GM23338 (cell line): ENCODE results near the gene MYLK4. TPM values are rescaled to one million over a fixed set of nuclear protein-coding genes. Genes with fewer than 3 reads are reported as not detected.

Experiments
- ATAC-seq: fragments of 200-7000 bp; cut with Tn5 transposase; 3 replicates; pipeline ENCODE4 v1.9.1; 2020
- DNase-seq: peaks from one replicate; pipeline ENCODE4 v3.0.0-alpha.2; 2015; ENCODE audit warnings: low spot score
- H2AFZ ChIP-seq: fragments of 200-600 bp; sonication (generic); 2 replicates; pipeline ENCODE4 v1.8.0; 2016; ENCODE audit warnings: antibody characterized with exemption, mild to moderate bottlenecking, moderate library complexity
- H3F3A ChIP-seq: fragments of 200-600 bp; sonication (generic); replicated peaks from 2 replicates; pipeline ENCODE4 v1.8.0; 2017; ENCODE audit warnings: antibody characterized with exemption, mixed run types, low read depth
- H3K27ac ChIP-seq: fragments of 200-600 bp; sonication (generic); 2 replicates; pipeline ENCODE4 v1.6.1; 2016; ENCODE audit warnings: low read depth
- H3K27me3 ChIP-seq: fragments of 200-600 bp; sonication (generic); 2 replicates; pipeline ENCODE4 v1.8.0; 2016; ENCODE audit warnings: mild to moderate bottlenecking, mixed run types, moderate library complexity; ENCODE audit not compliant: insufficient read depth
- H3K36me3 ChIP-seq: fragments of 200-600 bp; sonication (generic); 2 replicates; pipeline ENCODE4 v1.8.0; 2016; ENCODE audit warnings: mild to moderate bottlenecking; ENCODE audit not compliant: insufficient read depth
- H3K4me1 ChIP-seq: fragments of 200-600 bp; sonication (generic); 2 replicates; pipeline ENCODE4 v1.8.0; 2016; ENCODE audit warnings: mild to moderate bottlenecking, moderate library complexity; ENCODE audit not compliant: insufficient read depth
- H3K4me2 ChIP-seq: fragments of 200-600 bp; sonication (generic); 2 replicates; pipeline ENCODE4 v1.7.1; 2017; ENCODE audit warnings: mixed run types
- H3K4me3 ChIP-seq: fragments of 200-600 bp; sonication (generic); 2 replicates; pipeline ENCODE4 v1.6.1; 2016; ENCODE audit warnings: mixed run types
- H3K79me2 ChIP-seq: fragments of 200-600 bp; sonication (generic); replicated peaks from 2 replicates; pipeline ENCODE4 v1.8.0; 2017; ENCODE audit warnings: mild to moderate bottlenecking; ENCODE audit not compliant: insufficient read depth
- H3K9me2 ChIP-seq: fragments of 200-600 bp; sonication (generic); 2 replicates; pipeline ENCODE4 v1.8.0; 2017; ENCODE audit not compliant: insufficient read depth
- H4K20me1 ChIP-seq: fragments of 200-600 bp; sonication (generic); replicated peaks from 2 replicates; pipeline ENCODE4 v1.8.0; 2017; ENCODE audit warnings: mild to moderate bottlenecking; ENCODE audit not compliant: insufficient read depth
- H3K27ac Mint-ChIP-seq: 2 replicates; pipeline ENCODE4 v1.8.0; 2020; ENCODE audit warnings: inconsistent platforms, mild to moderate bottlenecking, moderate library complexity, mixed read lengths
- H3K27me3 Mint-ChIP-seq: 3 replicates; pipeline ENCODE4 v1.8.0; 2022; ENCODE audit warnings: low read depth, mild to moderate bottlenecking, moderate library complexity, mixed read lengths, inconsistent platforms; ENCODE audit not compliant: insufficient read depth, poor library complexity
- H3K36me3 Mint-ChIP-seq: 3 replicates; pipeline ENCODE4 v1.8.0; 2021; ENCODE audit warnings: low read depth, mild to moderate bottlenecking, inconsistent platforms, moderate library complexity, mixed read lengths
- H3K4me1 Mint-ChIP-seq: 3 replicates; pipeline ENCODE4 v1.8.0; 2020; ENCODE audit warnings: mild to moderate bottlenecking, inconsistent platforms, mixed read lengths
- H3K4me3 Mint-ChIP-seq: 3 replicates; pipeline ENCODE4 v1.8.0; 2021; ENCODE audit warnings: moderate library complexity, mild to moderate bottlenecking, inconsistent platforms, mixed read lengths
- H3K9me3 Mint-ChIP-seq: 3 replicates; pipeline ENCODE4 v1.8.0; 2020; ENCODE audit warnings: moderate library complexity, mild to moderate bottlenecking, inconsistent platforms, mixed read lengths
- CREB1 ChIP-seq: fragments of 250-450 bp; sonication (Bioruptor Pico); IDR thresholded peaks from 2 replicates; pipeline ENCODE4 v1.5.0; 2020; ENCODE audit warnings: low read depth, mild to moderate bottlenecking, moderate library complexity
- NANOG ChIP-seq: IDR thresholded peaks from 2 replicates; pipeline ENCODE4 v1.6.1; 2016; ENCODE audit warnings: antibody characterized with exemption, borderline replicate concordance
- POLR2AphosphoS5 ChIP-seq: IDR thresholded peaks from 2 replicates; pipeline ENCODE4 v1.6.1; 2016; ENCODE audit warnings: antibody characterized with exemption, low read depth
- ZNF114 ChIP-seq: fragments of 250-450 bp; sonication (Bioruptor Pico); IDR thresholded peaks from 2 replicates; pipeline ENCODE4 v1.5.0; 2020; ENCODE audit warnings: mild to moderate bottlenecking, moderate library complexity
- ZNF331 ChIP-seq: fragments of 250-450 bp; sonication (Bioruptor Pico); IDR thresholded peaks from 2 replicates; pipeline ENCODE4 v1.5.0; 2020; ENCODE audit warnings: low read depth, mild to moderate bottlenecking, moderate library complexity
- polyA plus RNA-seq: library from polyadenylated mRNA; unstranded; fragments of >200 nt; fragmentation: Nextera tagmentation; extraction: Ambion mirVana; gene quantifications from 2 replicates; pipeline ENCODE4 v1.2.1, GENCODE V29; 2016
- total RNA-seq: library from RNA; depleted of rRNA; stranded (reverse); fragments of >200 nt; shearing (Covaris generic); gene quantifications from 2 replicates; pipeline ENCODE4 v1.2.3, GENCODE V29; 2014
- TF ChIP-seq, protein P1 (sequence below): fragments of 250-450 bp; sonication (Bioruptor Pico); IDR thresholded peaks from 2 replicates; pipeline ENCODE4 v1.5.0; 2020; ENCODE audit warnings: mild to moderate bottlenecking, moderate library complexity
- TF ChIP-seq, protein P2 (sequence below), 2 experiments: fragments of 200-600 bp in 1 of 2; sonication (generic) in 1 of 2; conservative IDR thresholded peaks; 2 replicates each; pipeline versions ENCODE4 v1.5.1 to v1.6.1; 2016 to 2017; ENCODE audit warnings: antibody characterized with exemption in 2 of 2, low read depth in 2 of 2, mild to moderate bottlenecking in 2 of 2, moderate library complexity in 1 of 2
- TF ChIP-seq, protein P3 (sequence below): IDR thresholded peaks from 2 replicates; pipeline ENCODE4 v1.6.1; 2016; ENCODE audit warnings: antibody characterized with exemption

Gene MYLK4
- total and polyA plus RNA-seq, 2 experiments from 2014 or later = 0.03 to 0.17 TPM

GRCh38 chr6:2622671-2623070 lies 128.1 kb downstream of the MYLK4 start:
- no peaks in the 10 kb centered on the region for H3F3A ChIP-seq
- no peaks in the 10 kb centered on the region for H4K20me1 ChIP-seq
- no peak overlapping the region for H2AFZ ChIP-seq
- H3K36me3 ChIP-seq = no peaks in the 10 kb centered on the region
- H3K36me3 Mint-ChIP-seq = no peaks in the 10 kb centered on the region
- no peaks in the 10 kb centered on the region for H3K9me3 Mint-ChIP-seq
- H3K4me1 ChIP-seq = no peaks in the 10 kb centered on the region; the same call in 1 of the 2 replicates
- TF ChIP-seq, protein P1, sequence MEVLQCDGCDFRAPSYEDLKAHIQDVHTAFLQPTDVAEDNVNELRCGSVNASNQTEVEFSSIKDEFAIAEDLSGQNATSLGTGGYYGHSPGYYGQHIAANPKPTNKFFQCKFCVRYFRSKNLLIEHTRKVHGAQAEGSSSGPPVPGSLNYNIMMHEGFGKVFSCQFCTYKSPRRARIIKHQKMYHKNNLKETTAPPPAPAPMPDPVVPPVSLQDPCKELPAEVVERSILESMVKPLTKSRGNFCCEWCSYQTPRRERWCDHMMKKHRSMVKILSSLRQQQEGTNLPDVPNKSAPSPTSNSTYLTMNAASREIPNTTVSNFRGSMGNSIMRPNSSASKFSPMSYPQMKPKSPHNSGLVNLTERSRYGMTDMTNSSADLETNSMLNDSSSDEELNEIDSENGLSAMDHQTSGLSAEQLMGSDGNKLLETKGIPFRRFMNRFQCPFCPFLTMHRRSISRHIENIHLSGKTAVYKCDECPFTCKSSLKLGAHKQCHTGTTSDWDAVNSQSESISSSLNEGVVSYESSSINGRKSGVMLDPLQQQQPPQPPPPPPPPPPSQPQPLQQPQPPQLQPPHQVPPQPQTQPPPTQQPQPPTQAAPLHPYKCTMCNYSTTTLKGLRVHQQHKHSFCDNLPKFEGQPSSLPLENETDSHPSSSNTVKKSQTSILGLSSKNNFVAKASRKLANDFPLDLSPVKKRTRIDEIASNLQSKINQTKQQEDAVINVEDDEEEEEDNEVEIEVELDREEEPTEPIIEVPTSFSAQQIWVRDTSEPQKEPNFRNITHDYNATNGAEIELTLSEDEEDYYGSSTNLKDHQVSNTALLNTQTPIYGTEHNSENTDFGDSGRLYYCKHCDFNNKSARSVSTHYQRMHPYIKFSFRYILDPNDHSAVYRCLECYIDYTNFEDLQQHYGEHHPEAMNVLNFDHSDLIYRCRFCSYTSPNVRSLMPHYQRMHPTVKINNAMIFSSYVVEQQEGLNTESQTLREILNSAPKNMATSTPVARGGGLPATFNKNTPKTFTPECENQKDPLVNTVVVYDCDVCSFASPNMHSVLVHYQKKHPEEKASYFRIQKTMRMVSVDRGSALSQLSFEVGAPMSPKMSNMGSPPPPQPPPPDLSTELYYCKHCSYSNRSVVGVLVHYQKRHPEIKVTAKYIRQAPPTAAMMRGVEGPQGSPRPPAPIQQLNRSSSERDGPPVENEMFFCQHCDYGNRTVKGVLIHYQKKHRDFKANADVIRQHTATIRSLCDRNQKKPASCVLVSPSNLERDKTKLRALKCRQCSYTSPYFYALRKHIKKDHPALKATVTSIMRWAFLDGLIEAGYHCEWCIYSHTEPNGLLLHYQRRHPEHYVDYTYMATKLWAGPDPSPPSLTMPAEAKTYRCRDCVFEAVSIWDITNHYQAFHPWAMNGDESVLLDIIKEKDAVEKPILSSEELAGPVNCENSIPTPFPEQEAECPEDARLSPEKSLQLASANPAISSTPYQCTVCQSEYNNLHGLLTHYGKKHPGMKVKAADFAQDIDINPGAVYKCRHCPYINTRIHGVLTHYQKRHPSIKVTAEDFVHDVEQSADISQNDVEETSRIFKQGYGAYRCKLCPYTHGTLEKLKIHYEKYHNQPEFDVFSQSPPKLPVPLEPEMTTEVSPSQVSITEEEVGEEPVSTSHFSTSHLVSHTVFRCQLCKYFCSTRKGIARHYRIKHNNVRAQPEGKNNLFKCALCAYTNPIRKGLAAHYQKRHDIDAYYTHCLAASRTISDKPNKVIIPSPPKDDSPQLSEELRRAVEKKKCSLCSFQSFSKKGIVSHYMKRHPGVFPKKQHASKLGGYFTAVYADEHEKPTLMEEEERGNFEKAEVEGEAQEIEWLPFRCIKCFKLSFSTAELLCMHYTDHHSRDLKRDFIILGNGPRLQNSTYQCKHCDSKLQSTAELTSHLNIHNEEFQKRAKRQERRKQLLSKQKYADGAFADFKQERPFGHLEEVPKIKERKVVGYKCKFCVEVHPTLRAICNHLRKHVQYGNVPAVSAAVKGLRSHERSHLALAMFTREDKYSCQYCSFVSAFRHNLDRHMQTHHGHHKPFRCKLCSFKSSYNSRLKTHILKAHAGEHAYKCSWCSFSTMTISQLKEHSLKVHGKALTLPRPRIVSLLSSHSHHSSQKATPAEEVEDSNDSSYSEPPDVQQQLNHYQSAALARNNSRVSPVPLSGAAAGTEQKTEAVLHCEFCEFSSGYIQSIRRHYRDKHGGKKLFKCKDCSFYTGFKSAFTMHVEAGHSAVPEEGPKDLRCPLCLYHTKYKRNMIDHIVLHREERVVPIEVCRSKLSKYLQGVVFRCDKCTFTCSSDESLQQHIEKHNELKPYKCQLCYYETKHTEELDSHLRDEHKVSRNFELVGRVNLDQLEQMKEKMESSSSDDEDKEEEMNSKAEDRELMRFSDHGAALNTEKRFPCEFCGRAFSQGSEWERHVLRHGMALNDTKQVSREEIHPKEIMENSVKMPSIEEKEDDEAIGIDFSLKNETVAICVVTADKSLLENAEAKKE (CRISPR knock-in tag) = no peak
- TF ChIP-seq, protein P2, sequence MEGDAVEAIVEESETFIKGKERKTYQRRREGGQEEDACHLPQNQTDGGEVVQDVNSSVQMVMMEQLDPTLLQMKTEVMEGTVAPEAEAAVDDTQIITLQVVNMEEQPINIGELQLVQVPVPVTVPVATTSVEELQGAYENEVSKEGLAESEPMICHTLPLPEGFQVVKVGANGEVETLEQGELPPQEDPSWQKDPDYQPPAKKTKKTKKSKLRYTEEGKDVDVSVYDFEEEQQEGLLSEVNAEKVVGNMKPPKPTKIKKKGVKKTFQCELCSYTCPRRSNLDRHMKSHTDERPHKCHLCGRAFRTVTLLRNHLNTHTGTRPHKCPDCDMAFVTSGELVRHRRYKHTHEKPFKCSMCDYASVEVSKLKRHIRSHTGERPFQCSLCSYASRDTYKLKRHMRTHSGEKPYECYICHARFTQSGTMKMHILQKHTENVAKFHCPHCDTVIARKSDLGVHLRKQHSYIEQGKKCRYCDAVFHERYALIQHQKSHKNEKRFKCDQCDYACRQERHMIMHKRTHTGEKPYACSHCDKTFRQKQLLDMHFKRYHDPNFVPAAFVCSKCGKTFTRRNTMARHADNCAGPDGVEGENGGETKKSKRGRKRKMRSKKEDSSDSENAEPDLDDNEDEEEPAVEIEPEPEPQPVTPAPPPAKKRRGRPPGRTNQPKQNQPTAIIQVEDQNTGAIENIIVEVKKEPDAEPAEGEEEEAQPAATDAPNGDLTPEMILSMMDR (conservative IDR thresholded peaks at IDR 0.05; ENCODE audit: low read depth in 2 of 2) = 0 out of 4 replicates have a peak, but pooled peaks of 1 of the 2 experiments have one; percentile 8
- H3K4me2 ChIP-seq = no peak overlapping the region
- no peaks in the 10 kb centered on the region for H3K27me3 ChIP-seq
- H3K4me1 Mint-ChIP-seq = no peaks in the 10 kb centered on the region; the same call in 2 of the 3 replicates
- ATAC-seq (peak; percentile 39; the same call in 2 of the 3 replicates), DNase-seq (no peak)
- H3K27me3 Mint-ChIP-seq = peaks cover 5% of the 10 kb centered on the region
- H3K27ac Mint-ChIP-seq = no peak overlapping the region
- no peak overlapping the region for H3K4me3 Mint-ChIP-seq
- 0 out of 2 replicates have a peak, but pooled peaks cover 6% of the 10 kb centered on the region for H3K9me2 ChIP-seq
- no peak overlapping the region for H3K27ac ChIP-seq
- H3K79me2 ChIP-seq = no peaks in the 10 kb centered on the region
- H3K4me3 ChIP-seq = no peak overlapping the region

- Histone ChIP-seq H3K4me2 (no peak overlapping the region), H3F3A (no peaks in the 10 kb centered on the region), H3K9me2 (0 out of 2 replicates have a peak, but pooled peaks cover 6% of the 10 kb centered on the region), H3K4me1 (no peaks in the 10 kb centered on the region; the same call in 1 of the 2 replicates), H4K20me1 (no peaks in the 10 kb centered on the region), H3K36me3 (no peaks in the 10 kb centered on the region), H3K79me2 (no peaks in the 10 kb centered on the region), H3K27ac (no peak overlapping the region), H2AFZ (no peak overlapping the region), H3K27me3 (no peaks in the 10 kb centered on the region), H3K4me3 (no peak overlapping the region)
- ATAC-seq (no peak), DNase-seq (no peak)
- Mint-ChIP-seq H3K36me3 (no peaks in the 10 kb centered on the region), H3K4me1 (no peaks in the 10 kb centered on the region; the same call in 2 of the 3 replicates), H3K9me3 (no peaks in the 10 kb centered on the region), H3K27ac (no peak overlapping the region), H3K4me3 (no peak overlapping the region), H3K27me3 (peaks cover 5% of the 10 kb centered on the region)
- TF ChIP-seq ZNF114 (no peak), ZNF331 (CRISPR knock-in tag) (no peak), NANOG (no peak), POLR2AphosphoS5 (no peak), CREB1 (CRISPR knock-in tag) (no peak)
- TF ChIP-seq, protein P3, sequence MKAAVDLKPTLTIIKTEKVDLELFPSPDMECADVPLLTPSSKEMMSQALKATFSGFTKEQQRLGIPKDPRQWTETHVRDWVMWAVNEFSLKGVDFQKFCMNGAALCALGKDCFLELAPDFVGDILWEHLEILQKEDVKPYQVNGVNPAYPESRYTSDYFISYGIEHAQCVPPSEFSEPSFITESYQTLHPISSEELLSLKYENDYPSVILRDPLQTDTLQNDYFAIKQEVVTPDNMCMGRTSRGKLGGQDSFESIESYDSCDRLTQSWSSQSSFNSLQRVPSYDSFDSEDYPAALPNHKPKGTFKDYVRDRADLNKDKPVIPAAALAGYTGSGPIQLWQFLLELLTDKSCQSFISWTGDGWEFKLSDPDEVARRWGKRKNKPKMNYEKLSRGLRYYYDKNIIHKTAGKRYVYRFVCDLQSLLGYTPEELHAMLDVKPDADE = no peak
- TF ChIP-seq, protein P2 (conservative IDR thresholded peaks at IDR 0.05; ENCODE audit: low read depth in 2 of 2) = no peak
Measured at GRCh38 chr6:2619651-2620050, 131.1 kb downstream of the MYLK4 start.
